Heart right ventricle (tissue), 16 donors: Measurements from ENCODE around the gene SH2D4B. TPM values are rescaled to one million over a fixed set of nuclear protein-coding genes. Genes with fewer than 3 reads are reported as not detected.

Source experiments
- ATAC-seq, 8 donors: fragments of 200-7000 bp; cut with Tn5 transposase; one replicate each; pipeline ENCODE4 v1.9.1; 2020; ENCODE audit warnings: mild to moderate bottlenecking in 8 of 8, moderate library complexity in 8 of 8, moderate number of reproducible peaks in 1 of 8
- DNase-seq, 2 donors: peaks; one replicate each; pipeline ENCODE4 v3.0.0-alpha.2; 2020
- H3K27ac ChIP-seq, 10 donors: fragments of 200-600 bp; sonication (generic) in 2 of 10; one replicate each; pipeline versions ENCODE4 v1.5.0 to v1.8.0; 2020 to 2022; ENCODE audit warnings: mild to moderate bottlenecking in 3 of 10
- H3K27me3 ChIP-seq, 7 donors: fragments of 200-600 bp; one replicate each; pipeline ENCODE4 v1.8.0; 2021 to 2022; ENCODE audit warnings: mild to moderate bottlenecking in 2 of 7
- H3K36me3 ChIP-seq, 9 donors: fragments of 200-600 bp; sonication (generic) in 1 of 9; one replicate each; pipeline versions ENCODE4 v1.5.0 to v1.8.0; 2020 to 2022; ENCODE audit warnings: mild to moderate bottlenecking in 2 of 9
- H3K4me1 ChIP-seq, 9 donors: fragments of 200-600 bp; sonication (generic) in 1 of 9; one replicate each; pipeline versions ENCODE4 v1.5.0 to v1.8.0; 2020 to 2022; ENCODE audit warnings: mild to moderate bottlenecking in 4 of 9
- H3K4me3 ChIP-seq, 10 donors: fragments of 200-600 bp; sonication (generic) in 2 of 10; one replicate each; pipeline versions ENCODE4 v1.5.0 to v1.8.0; 2020 to 2022; ENCODE audit warnings: mild to moderate bottlenecking in 7 of 10, moderate library complexity in 2 of 10
- H3K9me3 ChIP-seq, 11 donors: fragments of 200-600 bp in 10 of 11; sonication (generic) in 2 of 11; one replicate each; pipeline versions ENCODE4 v1.5.0 to v1.8.0; 2013 to 2022; ENCODE audit warnings: mild to moderate bottlenecking in 2 of 11, control low read depth in 1 of 11, moderate library complexity in 1 of 11
- CTCF ChIP-seq, 9 donors: fragments of 200-600 bp; sonication (generic) in 2 of 9; IDR thresholded peaks; one replicate each; pipeline versions ENCODE4 v1.5.0 to v1.8.0; 2021 to 2022; ENCODE audit warnings: antibody characterized with exemption in 9 of 9, mild to moderate bottlenecking in 5 of 9, moderate library complexity in 1 of 9
- WGBS, 2 donors: extraction: QIAGEN DNeasy Blood & Tissue Kit; methylation state at CpG; one replicate each; pipeline ENCODE4 v1.1.7; 2013; ENCODE audit warnings: inconsistent platforms in 1 of 2; 5-methylcytosine and 5-hydroxymethylcytosine counted together
- intact Hi-C, 10 donors: fragments of 100-400 bp; cut with DNase I; formaldehyde crosslinking; loops; one replicate each; pipeline versions ENCODE4 v1.11.1 to v1.14.2; 2022
- polyA plus RNA-seq, 2 donors: library from polyadenylated mRNA; stranded (reverse); fragments of 200-250 nt; gene quantifications; one replicate each; pipeline ENCODE4 v1.2.3, GENCODE V29; 2013
- total RNA-seq, 10 donors: library from RNA; stranded (reverse); fragmentation: NEBNext Ultra II Directional in 3 of 10; extraction: Animal tissue kit (Norgen Biotek cat#: 25700) in 3 of 10; gene quantifications; one replicate each; pipeline versions ENCODE4 v1.2.1 to v1.2.4, GENCODE V29; 2021 to 2023
- donor health status: Arrhythmogenic right ventricular cardiomyopathy.
- donor health status: ischemic (EF 13 %, LVEDD 7.1; RV severe dilation, severe dysfunction).
- donor health status: healthy with polysubstance abuse.
- donor health status: DM: no; HTN: yes; CAD: no.
- donor health status: DM: no; HTN: no; CAD: no.
- donor health status: ischemic (EF 25% LVEDD 6.9; RV normal size, moderate dysfunction).
- donor health status: ischemic (EF 25% LVEDD 5.7; RV mildly dilated, moderate dysfunction).
- donor health status: healthy.
- donor health status: DM: yes; HTN: yes; CAD: no.
- donor health status: Ischemic cardiomyopathy.
- donor health status: ischemic (EF 35%, LVEDD 5.7; RV mildly dilated, moderate dysfunction).
- donor health status: nonischemic (EF 11% LVEDD 7.7; RV severe dilation, severe dysfunction).
- donor health status: DM: yes; HTN: yes; CAD: no.
- donor health status: PGD.
- donor health status: ischemic (EF 29% LVEDD 5.4; RV normal size, mild dysfunction).
- donor health status: nonischemic (EF 23%, LVEDD 6.1; RV moderate dilation, normal function).

Gene SH2D4B
- total and polyA plus RNA-seq, 12 donors: not detected

- no peak for ATAC-seq
- no peak for TF ChIP-seq CTCF (IDR thresholded peaks at IDR 0.05)
- WGBS, 2 donors: 96 to 98% methylated on average over 4 of the region's 4 CpGs
- Histone ChIP-seq H3K9me3 (no peaks in the 10 kb centered on the region), H3K36me3 (no peaks in the 10 kb centered on the region), H3K4me3 (no peak overlapping the region), H3K27ac (no peak overlapping the region), H3K4me1 (peaks cover 0 to 17% (median 0%) of the 10 kb centered on the region in 9 donors), H3K27me3 (no peaks in the 10 kb centered on the region)
- DNase-seq: no peak
- intact Hi-C loops: no loop called here
These were observed 65.2 kb downstream of the SH2D4B start for GRCh38 chr10:80602881-80603280.

GRCh38 chr10:80603516-80603915, 65.8 kb downstream of the SH2D4B start:
- H3K27ac ChIP-seq: no peak overlapping the region
- no peaks in the 10 kb centered on the region for H3K27me3 ChIP-seq
- no peak overlapping the region for H3K4me3 ChIP-seq
- DNase-seq (no peak), ATAC-seq (no peak)
- H3K4me1 ChIP-seq: peaks cover 0 to 11% (median 0%) of the 10 kb centered on the region in 9 donors
- H3K36me3 ChIP-seq: no peaks in the 10 kb centered on the region
- TF ChIP-seq CTCF (IDR thresholded peaks at IDR 0.05): no peak
- intact Hi-C loops: no loop called here
- H3K9me3 ChIP-seq: no peaks in the 10 kb centered on the region
- 91 to 95% methylated on average over 27 of the region's 27 CpGs for WGBS, 2 donors

GRCh38 chr10:80608706-80609105, 71.0 kb downstream of the SH2D4B start:
- H3K4me1 ChIP-seq: peaks cover 0 to 5% (median 0%) of the 10 kb centered on the region in 9 donors
- ATAC-seq: no peak
- H3K27ac ChIP-seq: no peak overlapping the region
- H3K9me3 ChIP-seq: no peaks in the 10 kb centered on the region
- no peak for TF ChIP-seq CTCF (IDR thresholded peaks at IDR 0.05)
- intact Hi-C loops: no loop called here
- H3K36me3 ChIP-seq: no peaks in the 10 kb centered on the region
- WGBS, 2 donors: 80% methylated on average over 11 of the region's 11 CpGs
- no peak overlapping the region for H3K4me3 ChIP-seq
- H3K27me3 ChIP-seq: no peaks in the 10 kb centered on the region
- no peak for DNase-seq

GRCh38 chr10:80609331-80609730, 71.6 kb downstream of the SH2D4B start:
- intact Hi-C loops: no loop called here
- peaks cover 0 to 5% (median 0%) of the 10 kb centered on the region in 9 donors for H3K4me1 ChIP-seq
- no peak overlapping the region for H3K27ac ChIP-seq
- H3K27me3 ChIP-seq: peaks cover 0 to 3% (median 0%) of the 10 kb centered on the region in 7 donors
- H3K36me3 ChIP-seq: no peaks in the 10 kb centered on the region
- TF ChIP-seq CTCF (IDR thresholded peaks at IDR 0.05): no peak
- DNase-seq (no peak), ATAC-seq (no peak)
- no peak overlapping the region for H3K4me3 ChIP-seq
- no peaks in the 10 kb centered on the region for H3K9me3 ChIP-seq
- WGBS, 2 donors: 92% methylated on average over 11 of the region's 11 CpGs
